Measurements from ENCODE around the gene MRPS17.

MRPS17 gene

DNA sequence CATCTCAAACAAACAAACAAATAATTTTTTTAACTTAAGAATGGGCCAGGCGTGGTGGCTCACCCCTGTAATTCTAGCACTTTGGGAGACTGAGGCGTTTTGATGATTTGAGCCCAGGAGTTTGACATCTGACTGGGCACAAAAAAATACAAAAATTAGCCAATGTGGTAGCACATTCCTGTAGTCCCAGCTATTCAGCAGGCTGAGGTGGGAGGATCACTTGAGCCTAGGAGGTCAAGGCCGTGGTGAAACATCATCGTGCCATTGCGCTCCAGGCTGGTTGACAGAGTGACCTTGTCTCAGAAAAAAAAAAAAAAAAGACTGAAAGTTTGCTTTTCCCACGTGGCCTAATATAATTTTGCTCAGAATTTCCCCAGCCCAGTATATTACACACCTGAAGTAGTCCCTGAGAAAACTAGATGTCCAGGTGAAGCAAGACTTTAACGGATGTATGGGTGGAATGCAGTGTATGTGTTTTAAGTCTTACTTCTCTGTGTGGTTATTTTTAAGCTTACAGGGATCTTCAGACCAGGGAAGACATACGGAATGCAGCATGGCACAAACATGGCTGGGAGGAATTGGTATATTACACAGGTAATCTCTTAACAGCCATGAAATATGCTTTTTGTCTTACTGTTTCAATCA lies 45.3 kb downstream of the MRPS17 start:
- DNase-seq (ENCODE audit: low read depth), result no peak
- TF ChIP-seq CTCF (IDR thresholded peaks at IDR 0.05; ENCODE audit: low read length, missing control alignments), result no peak
- no peak overlapping the region for H3K4me3 ChIP-seq (replicated peaks; ENCODE audit: low read depth, low read length)

DNA sequence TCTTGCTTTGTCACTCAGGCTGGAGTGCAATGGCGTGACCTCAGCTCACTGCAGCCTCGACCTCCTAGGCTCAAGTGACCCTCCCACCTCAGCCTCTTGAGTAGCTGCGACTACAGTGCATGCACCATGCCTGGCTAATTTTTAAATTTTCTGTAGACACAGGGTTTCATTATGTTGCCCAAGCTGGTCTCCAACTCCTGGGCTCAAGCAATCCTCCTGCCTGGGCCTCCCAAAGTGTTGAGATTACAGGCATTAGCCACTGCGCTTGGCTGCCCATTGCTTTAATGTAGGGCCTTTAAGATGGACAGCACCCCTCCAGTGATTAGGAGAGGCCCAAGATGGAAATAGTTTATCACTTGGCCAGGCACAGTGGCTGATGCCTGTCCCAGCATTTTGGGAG lies 52.1 kb downstream of the MRPS17 start:
- H3K4me3 ChIP-seq (replicated peaks; ENCODE audit: low read depth, low read length), result no peak overlapping the region
- TF ChIP-seq CTCF (IDR thresholded peaks at IDR 0.05; ENCODE audit: low read length, missing control alignments), result no peak
- no peak for DNase-seq (ENCODE audit: low read depth)
